ENCODE results near the gene THAP7. TPM values are rescaled to one million over a fixed set of nuclear protein-coding genes. Genes with fewer than 3 reads are reported as not detected.
A peak's percentile ranks its signal among the peaks of the same experiment; 100 is the strongest.

The THAP7 gene
- total and polyA plus RNA-seq, 9 of the 15 experiments (the other 6 are each of a cell fraction or from before 2014, with no cell fraction given), result 7.9 to 263 (median 84.1) TPM

DNA sequence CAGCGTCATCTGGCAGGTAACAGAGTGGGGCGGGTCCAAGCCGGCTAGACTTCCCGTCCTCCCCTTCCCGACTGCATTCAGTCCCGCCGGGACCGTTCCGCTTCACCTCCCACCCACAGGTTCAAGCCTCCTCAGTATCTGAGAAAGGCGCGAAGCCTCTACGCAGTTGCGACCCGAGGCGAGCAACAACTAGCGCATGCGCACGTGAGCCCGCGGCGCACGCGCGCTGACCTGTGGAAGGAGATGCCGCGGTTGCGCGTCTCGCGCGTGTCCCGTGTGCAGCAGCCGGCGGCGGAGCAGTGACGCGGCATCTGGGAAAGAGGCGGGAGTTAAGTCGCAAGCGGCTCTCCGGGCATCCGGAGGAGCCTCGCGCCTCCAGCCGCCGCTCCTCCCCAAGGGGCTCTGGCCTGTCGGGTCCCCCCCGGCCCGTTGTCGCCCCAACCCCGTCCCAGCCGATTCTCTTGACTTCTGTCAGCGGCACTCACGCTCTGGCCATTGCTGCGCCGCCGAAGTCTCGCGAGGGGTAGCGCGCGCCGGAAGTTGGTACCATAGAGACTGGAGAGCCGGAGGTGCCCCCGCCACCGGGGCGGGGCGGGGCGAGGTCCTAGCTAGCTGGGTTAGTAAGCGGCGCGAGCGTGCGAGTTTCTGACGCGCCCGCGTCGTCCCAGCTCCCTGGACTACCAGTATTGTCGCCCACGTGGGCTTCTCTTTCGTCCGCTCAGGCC lies at the start of gene THAP7 (continued):
- TF ChIP-seq FIP1L1 (IDR thresholded peaks at IDR 0.05; ENCODE audit: low read depth, low read length, poor library complexity, severe bottlenecking) (no peak), ZBTB1 (CRISPR knock-in tag; IDR thresholded peaks at IDR 0.05; ENCODE audit: borderline replicate concordance, low read depth) (no peak), NFRKB (IDR thresholded peaks at IDR 0.05; ENCODE audit: low read depth) (no peak), HOXB6 (CRISPR knock-in tag; IDR thresholded peaks at IDR 0.05; ENCODE audit: borderline replicate concordance) (peak; percentile 56; the same call in 1 of the 2 replicates), MLX (CRISPR knock-in tag; conservative IDR thresholded peaks at IDR 0.05) (peak; percentile 93 to 97), EHMT2 (IDR thresholded peaks at IDR 0.05) (no peak), SMARCC2 (IDR thresholded peaks at IDR 0.05; ENCODE audit: low read depth) (no peak), KHSRP (IDR thresholded peaks at IDR 0.05) (no peak), BRF2 (IDR thresholded peaks at IDR 0.05; ENCODE audit: borderline replicate concordance, insufficient read depth, insufficient read length) (no peak), SETDB1 (IDR thresholded peaks at IDR 0.05; ENCODE audit: low read length) (peak; percentile 99), ID3 (CRISPR knock-in tag; IDR thresholded peaks at IDR 0.05) (no peak), ID3 (tag; IDR thresholded peaks at IDR 0.05) (no peak), HDAC6 (IDR thresholded peaks at IDR 0.05; ENCODE audit: low read depth, low read length) (peak; percentile 68), ZNF324 (CRISPR knock-in tag; IDR thresholded peaks at IDR 0.05) (peak; percentile 51), ZNF75A (CRISPR knock-in tag; IDR thresholded peaks at IDR 0.05) (peak; percentile 55; the same call in 1 of the 2 replicates), KDM1A (IDR thresholded peaks at IDR 0.05) (no peak), DIDO1 (tag; IDR thresholded peaks at IDR 0.05; ENCODE audit: low read depth) (no peak), CBX8 (IDR thresholded peaks at IDR 0.05; ENCODE audit: borderline replicate concordance, extremely low read depth, low read depth, low read length, poor library complexity, severe bottlenecking) (no peak), RBM14 (IDR thresholded peaks at IDR 0.05; ENCODE audit: borderline replicate concordance, insufficient read depth, low read depth, low read length) (no peak), ZBTB17 (CRISPR knock-in tag; IDR thresholded peaks at IDR 0.05) (peak; percentile 82), EGR1 (conservative IDR thresholded peaks at IDR 0.05) (no peak), CC2D1A (IDR thresholded peaks at IDR 0.05) (no peak)
- TF ChIP-seq, protein P1, sequence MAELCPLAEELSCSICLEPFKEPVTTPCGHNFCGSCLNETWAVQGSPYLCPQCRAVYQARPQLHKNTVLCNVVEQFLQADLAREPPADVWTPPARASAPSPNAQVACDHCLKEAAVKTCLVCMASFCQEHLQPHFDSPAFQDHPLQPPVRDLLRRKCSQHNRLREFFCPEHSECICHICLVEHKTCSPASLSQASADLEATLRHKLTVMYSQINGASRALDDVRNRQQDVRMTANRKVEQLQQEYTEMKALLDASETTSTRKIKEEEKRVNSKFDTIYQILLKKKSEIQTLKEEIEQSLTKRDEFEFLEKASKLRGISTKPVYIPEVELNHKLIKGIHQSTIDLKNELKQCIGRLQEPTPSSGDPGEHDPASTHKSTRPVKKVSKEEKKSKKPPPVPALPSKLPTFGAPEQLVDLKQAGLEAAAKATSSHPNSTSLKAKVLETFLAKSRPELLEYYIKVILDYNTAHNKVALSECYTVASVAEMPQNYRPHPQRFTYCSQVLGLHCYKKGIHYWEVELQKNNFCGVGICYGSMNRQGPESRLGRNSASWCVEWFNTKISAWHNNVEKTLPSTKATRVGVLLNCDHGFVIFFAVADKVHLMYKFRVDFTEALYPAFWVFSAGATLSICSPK (IDR thresholded peaks at IDR 0.05; ENCODE audit: borderline replicate concordance), result no peak
- TF ChIP-seq, protein P2, sequence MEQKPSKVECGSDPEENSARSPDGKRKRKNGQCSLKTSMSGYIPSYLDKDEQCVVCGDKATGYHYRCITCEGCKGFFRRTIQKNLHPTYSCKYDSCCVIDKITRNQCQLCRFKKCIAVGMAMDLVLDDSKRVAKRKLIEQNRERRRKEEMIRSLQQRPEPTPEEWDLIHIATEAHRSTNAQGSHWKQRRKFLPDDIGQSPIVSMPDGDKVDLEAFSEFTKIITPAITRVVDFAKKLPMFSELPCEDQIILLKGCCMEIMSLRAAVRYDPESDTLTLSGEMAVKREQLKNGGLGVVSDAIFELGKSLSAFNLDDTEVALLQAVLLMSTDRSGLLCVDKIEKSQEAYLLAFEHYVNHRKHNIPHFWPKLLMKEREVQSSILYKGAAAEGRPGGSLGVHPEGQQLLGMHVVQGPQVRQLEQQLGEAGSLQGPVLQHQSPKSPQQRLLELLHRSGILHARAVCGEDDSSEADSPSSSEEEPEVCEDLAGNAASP (IDR thresholded peaks at IDR 0.05), result no peak
